HepG2 (cell line): ENCODE measurements around the gene RHOT2. TPM values are rescaled to one million over a fixed set of nuclear protein-coding genes. Genes with fewer than 3 reads are reported as not detected.
"Not testable (repeated sequence)": the region's sequence is repeated elsewhere in the genome, so short reads cannot be mapped to it uniquely, and the experiment has no call there.

Experiments used
- ADNP ChIP-seq: sonication (generic); formaldehyde crosslinking; IDR thresholded peaks from 2 replicates; pipeline ENCODE4 v1.4.0; 2020; ENCODE audit warnings: missing genetic modification reagents
- BHLHE40 ChIP-seq: IDR thresholded peaks from 2 replicates; pipeline ENCODE4 v1.6.1; 2011; ENCODE audit warnings: low read length, improper control_type of control experiment
- FOSL1 ChIP-seq: sonication (generic); formaldehyde crosslinking; IDR thresholded peaks from 2 replicates; pipeline ENCODE4 v1.9.0; 2021; ENCODE audit warnings: missing genetic modification reagents, borderline replicate concordance
- FOXA3 ChIP-seq: IDR thresholded peaks from 2 replicates; pipeline ENCODE4 v1.6.1; 2016; ENCODE audit warnings: missing genetic modification reagents, missing compliant biosample characterization
- HDAC2 ChIP-seq: sonication (generic); formaldehyde crosslinking; IDR thresholded peaks from 2 replicates; pipeline ENCODE4 v1.4.0; 2020; ENCODE audit warnings: missing genetic modification reagents
- HMGXB4 ChIP-seq, 2 experiments: sonication (generic) in 1 of 2; formaldehyde crosslinking in 1 of 2; IDR thresholded peaks; 2 replicates each; pipeline versions ENCODE4 v1.4.0 to v1.6.1; 2018 to 2020; ENCODE audit warnings: missing genetic modification reagents in 2 of 2, borderline replicate concordance in 1 of 2, low read depth in 1 of 2, mild to moderate bottlenecking in 1 of 2, missing biosample characterization in 1 of 2
- JUN ChIP-seq: sonication (generic); formaldehyde crosslinking; IDR thresholded peaks from 2 replicates; pipeline ENCODE4 v1.4.0; 2020; ENCODE audit warnings: mild to moderate bottlenecking, missing genetic modification reagents
- MIER2 ChIP-seq: IDR thresholded peaks from 2 replicates; pipeline ENCODE4 v1.6.1; 2016; ENCODE audit warnings: missing biosample characterization, missing genetic modification reagents
- MIXL1 ChIP-seq: IDR thresholded peaks from 2 replicates; pipeline ENCODE4 v1.6.1; 2016
- PATZ1 ChIP-seq: sonication (generic); formaldehyde crosslinking; IDR thresholded peaks from 2 replicates; pipeline ENCODE4 v1.4.0; 2020; ENCODE audit warnings: missing genetic modification reagents
- RAD21 ChIP-seq: fragments of 450-650 bp; formaldehyde crosslinking; IDR thresholded peaks from 2 replicates; pipeline ENCODE4 v1.5.0; 2020; ENCODE audit warnings: mild to moderate bottlenecking
- RARA ChIP-seq: IDR thresholded peaks from 2 replicates; pipeline ENCODE4 v1.6.1; 2016; ENCODE audit warnings: missing genetic modification reagents, missing compliant biosample characterization
- REPIN1 ChIP-seq: sonication (generic); formaldehyde crosslinking; IDR thresholded peaks from 2 replicates; pipeline ENCODE4 v1.8.0; 2022; ENCODE audit warnings: missing genetic modification reagents, low read depth, mild to moderate bottlenecking, borderline replicate concordance
- SAP130 ChIP-seq: IDR thresholded peaks from 2 replicates; pipeline ENCODE4 v1.6.1; 2016; ENCODE audit warnings: low read depth
- SOX13 ChIP-seq, 3 experiments: fragments of 450-650 bp in 1 of 3; sonication (generic) in 1 of 3; formaldehyde crosslinking in 1 of 3; IDR thresholded peaks in 2 of 3; conservative IDR thresholded peaks in 1 of 3; 2 replicates each; pipeline versions ENCODE4 v1.5.0 to v1.6.1; 2016 to 2020; ENCODE audit warnings: antibody characterized with exemption in 1 of 3, mild to moderate bottlenecking in 1 of 3, missing compliant biosample characterization in 1 of 3, missing genetic modification reagents in 1 of 3, moderate library complexity in 1 of 3
- SOX5 ChIP-seq: IDR thresholded peaks from 2 replicates; pipeline ENCODE4 v1.6.1; 2016; ENCODE audit warnings: borderline replicate concordance
- TBX3 ChIP-seq: fragments of 450-650 bp; IDR thresholded peaks from 2 replicates; pipeline ENCODE4 v1.6.1; 2017; ENCODE audit warnings: antibody characterized with exemption, mild to moderate bottlenecking, inconsistent platforms, borderline replicate concordance
- TEAD3 ChIP-seq: optimal IDR thresholded peaks from 2 replicates; pipeline ENCODE3; 2016; ENCODE audit warnings: borderline replicate concordance
- TFE3 ChIP-seq: IDR thresholded peaks from 2 replicates; pipeline ENCODE4 v1.6.1; 2016
- ZFX ChIP-seq: sonication (generic); formaldehyde crosslinking; IDR thresholded peaks from 2 replicates; pipeline ENCODE4 v1.4.0; 2020; ENCODE audit warnings: mild to moderate bottlenecking, low read depth, missing genetic modification reagents, moderate library complexity
- ZMYM3 ChIP-seq: sonication (generic); formaldehyde crosslinking; IDR thresholded peaks from 2 replicates; pipeline ENCODE4 v1.5.1; 2020; ENCODE audit warnings: mild to moderate bottlenecking, missing genetic modification reagents
- ZNF263 ChIP-seq: sonication (generic); formaldehyde crosslinking; IDR thresholded peaks from 2 replicates; pipeline ENCODE4 v1.4.0; 2020; ENCODE audit warnings: missing genetic modification reagents
- ZNF547 ChIP-seq: sonication (generic); formaldehyde crosslinking; IDR thresholded peaks from 2 replicates; pipeline ENCODE4 v1.5.1; 2020; ENCODE audit warnings: mild to moderate bottlenecking, missing genetic modification reagents
- ZNF7 ChIP-seq: IDR thresholded peaks from 2 replicates; pipeline ENCODE4 v1.6.1; 2016; ENCODE audit warnings: missing biosample characterization, missing genetic modification reagents
- polyA plus RNA-seq, 8 experiments: library from polyadenylated mRNA; depleted of rRNA in 3 of 8; stranded (reverse) in 7 of 8; unstranded in 1 of 8; fragments of >200 nt; fragmentation: Illumina TruSeq in 4 of 8; extraction: Trizol in 4 of 8; gene quantifications; 2 replicates each; pipeline versions ENCODE4 v1.2.1 to v1.2.3, GENCODE V29; 2011 to 2016; ENCODE audit warnings: low read depth in 4 of 8, missing spikeins in 1 of 8, mixed read lengths in 1 of 8; ENCODE audit not compliant: insufficient read depth in 1 of 8
- total RNA-seq, 5 experiments: library from RNA; depleted of rRNA; stranded (reverse); fragments of >200 nt; fragmentation: Illumina TruSeq; extraction: Trizol; gene quantifications; 2 replicates each; pipeline ENCODE4 v1.2.3, GENCODE V29; 2016; ENCODE audit warnings: low read depth in 1 of 5
- TF ChIP-seq, protein P1 (sequence below): IDR thresholded peaks from 2 replicates; pipeline ENCODE4 v1.6.1; 2016; ENCODE audit warnings: low read depth, borderline replicate concordance

RHOT2 gene
- total and polyA plus RNA-seq, 2 of the 13 experiments (the other 11 are each of a cell fraction or from before 2014, with no cell fraction given): 63.6 to 76.9 TPM

- TF ChIP-seq HMGXB4 (CRISPR knock-in tag; IDR thresholded peaks at IDR 0.05; ENCODE audit: borderline replicate concordance in 1 of 2, low read depth in 1 of 2): peak in 1 of 2 experiments; percentile 41; a peak in 2 of 4 replicates
- peak; percentile 37; the same call in 1 of the 2 replicates for TF ChIP-seq ZNF263
- TF ChIP-seq MIXL1 (CRISPR knock-in tag): 0 out of 2 replicates have a peak, but pooled peaks have one; percentile 29
- peak; percentile 66; the same call in 1 of the 2 replicates for TF ChIP-seq SOX5 (CRISPR knock-in tag)
- TF ChIP-seq BHLHE40: 0 out of 2 replicates have a peak, but pooled peaks have one; percentile 33
- peak; percentile 32; the same call in 1 of the 2 replicates for TF ChIP-seq ZFX (CRISPR knock-in tag)
- TF ChIP-seq TBX3: peak; percentile 58; the same call in 1 of the 2 replicates
- peak; percentile 63; the same call in 1 of the 2 replicates for TF ChIP-seq FOSL1 (CRISPR knock-in tag)
- TF ChIP-seq ZMYM3 (CRISPR knock-in tag): peak; percentile 77
- peak; percentile 83; the same call in 1 of the 2 replicates for TF ChIP-seq TFE3 (CRISPR knock-in tag)
- TF ChIP-seq MIER2 (CRISPR knock-in tag): peak; percentile 42; the same call in 1 of the 2 replicates
- TF ChIP-seq ZNF7 (CRISPR knock-in tag): peak; percentile 35; the same call in 1 of the 2 replicates
- peak; percentile 72; the same call in 1 of the 2 replicates for TF ChIP-seq SAP130
- TF ChIP-seq HDAC2 (CRISPR knock-in tag): peak; percentile 57; the same call in 1 of the 2 replicates
- TF ChIP-seq RARA (CRISPR knock-in tag): peak; percentile 30; the same call in 1 of the 2 replicates
- 0 out of 2 replicates have a peak, but pooled peaks have one; percentile 31 for TF ChIP-seq REPIN1
- peak; percentile 79 for TF ChIP-seq ADNP (CRISPR knock-in tag)
- TF ChIP-seq TEAD3: peak; percentile 88
- peak; percentile 61; the same call in 1 of the 2 replicates for TF ChIP-seq RAD21
- TF ChIP-seq JUN (CRISPR knock-in tag): peak; percentile 25; the same call in 1 of the 2 replicates
- 0 out of 2 replicates have a peak, but pooled peaks have one; percentile 26 for TF ChIP-seq ZNF547 (CRISPR knock-in tag)
- TF ChIP-seq, protein P1, sequence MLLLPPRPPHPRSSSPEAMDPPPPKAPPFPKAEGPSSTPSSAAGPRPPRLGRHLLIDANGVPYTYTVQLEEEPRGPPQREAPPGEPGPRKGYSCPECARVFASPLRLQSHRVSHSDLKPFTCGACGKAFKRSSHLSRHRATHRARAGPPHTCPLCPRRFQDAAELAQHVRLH: 0 out of 2 replicates have a peak, but pooled peaks have one; percentile 43
- 0 out of 2 replicates have a peak, but pooled peaks have one; percentile 46 for TF ChIP-seq PATZ1 (CRISPR knock-in tag)
- TF ChIP-seq SOX13 (IDR thresholded peaks at IDR 0.05): not testable (repeated sequence)
- peak in 1 of 2 experiments; percentile 26; a peak in 1 of 4 replicates for TF ChIP-seq SOX13 (CRISPR knock-in tag; conservative IDR thresholded peaks at IDR 0.05 in 1 of 2, IDR thresholded peaks at IDR 0.05 in 1 of 2)
- peak; percentile 41; the same call in 1 of the 2 replicates for TF ChIP-seq FOXA3 (CRISPR knock-in tag)
Measured at GRCh38 chr16:712740-713250, 44.9 kb downstream of the RHOT2 start (continued).
